Kidney epithelial cell (primary cell): Measurements from ENCODE around the gene ZNF74. TPM values are rescaled to one million over a fixed set of nuclear protein-coding genes. Genes with fewer than 3 reads are reported as not detected.
"Not testable (repeated sequence)": the region's sequence is repeated elsewhere in the genome, so short reads cannot be mapped to it uniquely, and the experiment has no call there.

Experiments used
- DNase-seq: peaks from one replicate; pipeline ENCODE4 v3.0.0-alpha.2; 2010; ENCODE audit warnings: low read depth
- H3K27me3 ChIP-seq: 2 replicates; pipeline ENCODE4 v1.6.0; 2011; ENCODE audit warnings: low read length; ENCODE audit not compliant: control insufficient read depth, insufficient read depth
- H3K36me3 ChIP-seq: 2 replicates; pipeline ENCODE4 v1.5.1; 2011; ENCODE audit warnings: low read length; ENCODE audit not compliant: control insufficient read depth, insufficient read depth
- H3K4me3 ChIP-seq: 2 replicates; pipeline ENCODE4 v1.5.1; 2011; ENCODE audit warnings: low read depth, mild to moderate bottlenecking, control low read depth, low read length
- total RNA-seq: library from RNA; depleted of rRNA; stranded (reverse); fragments of >200 nt; gene quantifications from 2 replicates; pipeline ENCODE4 v1.2.3, GENCODE V29; 2015
- TF ChIP-seq, protein P1 (sequence below): IDR thresholded peaks from 2 replicates; pipeline ENCODE4 v1.5.1; 2011; ENCODE audit warnings: mild to moderate bottlenecking, moderate library complexity, low read length, control low read depth, inconsistent platforms; ENCODE audit not compliant: insufficient read depth, poor library complexity, severe bottlenecking

Gene ZNF74
- total RNA-seq, 1 donor from 2014 or later: 23.5 TPM

DNA sequence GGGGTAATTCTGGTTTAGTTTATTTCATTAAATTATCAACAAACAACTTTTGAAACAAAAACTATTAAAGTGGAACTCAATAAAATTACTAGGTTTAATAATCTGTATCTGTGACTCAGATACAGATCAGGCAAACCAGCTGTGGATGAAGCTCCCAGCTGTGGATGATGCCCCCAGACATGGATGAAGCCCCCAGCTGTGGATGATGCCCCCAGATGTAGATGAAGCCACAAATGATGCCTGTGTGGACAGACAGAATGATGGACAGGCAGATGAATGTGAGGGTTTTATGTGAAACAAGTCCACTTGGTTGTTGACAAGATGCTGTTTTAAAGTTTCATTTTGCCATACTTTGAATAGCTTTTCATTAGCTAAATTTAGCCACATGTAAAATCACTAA is 5.8 kb upstream of the ZNF74 start:
- TF ChIP-seq, protein P1, sequence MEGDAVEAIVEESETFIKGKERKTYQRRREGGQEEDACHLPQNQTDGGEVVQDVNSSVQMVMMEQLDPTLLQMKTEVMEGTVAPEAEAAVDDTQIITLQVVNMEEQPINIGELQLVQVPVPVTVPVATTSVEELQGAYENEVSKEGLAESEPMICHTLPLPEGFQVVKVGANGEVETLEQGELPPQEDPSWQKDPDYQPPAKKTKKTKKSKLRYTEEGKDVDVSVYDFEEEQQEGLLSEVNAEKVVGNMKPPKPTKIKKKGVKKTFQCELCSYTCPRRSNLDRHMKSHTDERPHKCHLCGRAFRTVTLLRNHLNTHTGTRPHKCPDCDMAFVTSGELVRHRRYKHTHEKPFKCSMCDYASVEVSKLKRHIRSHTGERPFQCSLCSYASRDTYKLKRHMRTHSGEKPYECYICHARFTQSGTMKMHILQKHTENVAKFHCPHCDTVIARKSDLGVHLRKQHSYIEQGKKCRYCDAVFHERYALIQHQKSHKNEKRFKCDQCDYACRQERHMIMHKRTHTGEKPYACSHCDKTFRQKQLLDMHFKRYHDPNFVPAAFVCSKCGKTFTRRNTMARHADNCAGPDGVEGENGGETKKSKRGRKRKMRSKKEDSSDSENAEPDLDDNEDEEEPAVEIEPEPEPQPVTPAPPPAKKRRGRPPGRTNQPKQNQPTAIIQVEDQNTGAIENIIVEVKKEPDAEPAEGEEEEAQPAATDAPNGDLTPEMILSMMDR: no peak
- H3K27me3 ChIP-seq: no peaks in the 10 kb centered on the region
- no peak for DNase-seq
- no peak overlapping the region for H3K4me3 ChIP-seq
- H3K36me3 ChIP-seq: no peaks in the 10 kb centered on the region

DNA sequence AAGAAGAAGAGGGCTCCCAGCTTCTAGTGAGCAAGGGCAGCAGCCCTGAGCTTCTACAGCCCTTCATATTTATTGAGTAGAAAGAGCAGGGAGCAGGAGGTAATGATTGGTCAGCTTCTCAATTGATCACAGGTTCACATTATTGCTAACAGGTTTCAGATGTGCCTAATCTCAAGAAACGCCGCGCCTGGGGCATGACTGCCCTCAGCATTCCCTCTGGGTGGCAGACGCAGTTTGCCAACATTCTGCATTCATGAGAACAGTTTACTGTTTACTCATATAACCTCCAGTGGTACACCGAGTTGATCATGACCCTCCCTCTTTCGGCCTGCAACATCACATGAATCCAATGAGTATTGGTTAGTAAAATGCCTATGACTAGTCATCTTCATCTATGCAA is 4.7 kb upstream of the ZNF74 start:
- TF ChIP-seq, protein P1: no peak

DNA sequence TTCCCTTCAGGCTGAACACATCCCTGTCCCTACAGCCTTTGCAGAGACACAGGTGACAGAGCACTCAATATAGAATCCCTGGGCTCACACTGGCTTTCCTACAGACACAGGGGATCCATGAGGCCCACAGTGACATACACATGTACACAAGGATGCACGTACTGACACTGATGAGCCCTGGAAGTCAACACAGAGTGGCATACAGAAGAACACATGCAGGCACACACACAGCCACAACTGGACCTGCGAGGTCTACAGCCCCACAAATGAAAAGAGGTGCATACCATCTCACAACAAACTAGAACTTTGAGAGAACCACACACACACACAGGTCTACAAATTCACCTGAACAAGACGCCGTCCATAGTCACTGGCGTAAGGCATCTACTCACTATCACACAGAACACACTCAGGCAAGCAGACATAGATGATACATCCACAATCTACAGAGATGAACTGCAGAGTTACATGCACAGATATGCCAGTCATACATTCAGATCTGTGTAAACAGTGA is 3.5 kb upstream of the ZNF74 start:
- Histone ChIP-seq H3K36me3 (no peaks in the 10 kb centered on the region), H3K27me3 (no peaks in the 10 kb centered on the region), H3K4me3 (no peak overlapping the region)
- TF ChIP-seq, protein P1: no peak
- no peak for DNase-seq

More for the DNA sequence above, 4.7 kb upstream of the ZNF74 start:
- Histone ChIP-seq H3K4me3 (no peak overlapping the region), H3K27me3 (no peaks in the 10 kb centered on the region), H3K36me3 (no peaks in the 10 kb centered on the region)
- DNase-seq: no peak

DNA sequence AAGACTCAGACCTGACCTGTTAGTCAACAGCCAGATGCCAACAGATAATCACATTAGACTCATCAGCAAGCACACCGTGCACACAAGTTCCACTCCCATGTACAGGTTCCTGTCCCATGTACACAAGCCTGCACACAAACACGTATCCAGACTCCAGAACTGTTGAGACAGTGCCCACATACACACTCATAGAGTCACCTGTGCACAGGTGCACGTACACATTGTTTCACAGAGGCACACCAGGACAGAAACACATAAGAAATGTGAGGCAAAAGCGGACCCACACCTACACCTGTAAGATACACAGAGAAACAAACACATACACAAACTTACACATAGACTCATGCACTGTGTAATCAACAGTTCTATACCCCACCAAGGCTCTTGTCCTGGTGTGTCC is 2.7 kb upstream of the ZNF74 start:
- H3K4me3 ChIP-seq: no peak overlapping the region
- no peaks in the 10 kb centered on the region for H3K36me3 ChIP-seq
- TF ChIP-seq, protein P1: no peak
- H3K27me3 ChIP-seq: no peaks in the 10 kb centered on the region
- no peak for DNase-seq

DNA sequence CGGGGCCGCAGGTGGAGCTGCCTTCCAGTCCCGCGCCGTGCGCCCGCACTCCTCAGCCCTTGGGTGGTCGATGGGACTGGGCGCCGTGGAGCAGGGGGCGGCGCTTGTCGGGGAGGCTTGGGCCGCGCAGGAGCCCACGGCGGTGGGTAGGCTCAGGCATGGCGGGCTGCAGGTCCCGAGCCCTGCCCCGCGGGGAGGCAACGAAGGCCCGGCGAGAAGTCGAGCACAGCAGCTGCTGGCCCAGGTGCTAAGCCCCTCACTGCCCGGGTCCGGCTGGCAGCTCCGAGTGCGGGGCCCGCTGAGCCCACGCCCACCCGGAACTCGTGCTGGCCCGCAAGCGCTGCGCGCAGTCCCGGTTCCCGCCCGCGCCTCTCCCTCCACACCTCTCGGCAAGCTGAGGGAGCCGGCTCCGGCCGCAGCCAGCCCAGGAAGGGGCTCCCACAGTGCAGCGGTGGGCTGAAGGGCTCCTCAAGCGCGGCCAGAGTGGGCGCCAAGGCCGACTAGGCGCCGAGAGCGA is 1.5 kb upstream of the ZNF74 start:
- DNase-seq, H3K4me3 ChIP-seq, H3K27me3 ChIP-seq, H3K36me3 ChIP-seq: not testable (repeated sequence)

DNA sequence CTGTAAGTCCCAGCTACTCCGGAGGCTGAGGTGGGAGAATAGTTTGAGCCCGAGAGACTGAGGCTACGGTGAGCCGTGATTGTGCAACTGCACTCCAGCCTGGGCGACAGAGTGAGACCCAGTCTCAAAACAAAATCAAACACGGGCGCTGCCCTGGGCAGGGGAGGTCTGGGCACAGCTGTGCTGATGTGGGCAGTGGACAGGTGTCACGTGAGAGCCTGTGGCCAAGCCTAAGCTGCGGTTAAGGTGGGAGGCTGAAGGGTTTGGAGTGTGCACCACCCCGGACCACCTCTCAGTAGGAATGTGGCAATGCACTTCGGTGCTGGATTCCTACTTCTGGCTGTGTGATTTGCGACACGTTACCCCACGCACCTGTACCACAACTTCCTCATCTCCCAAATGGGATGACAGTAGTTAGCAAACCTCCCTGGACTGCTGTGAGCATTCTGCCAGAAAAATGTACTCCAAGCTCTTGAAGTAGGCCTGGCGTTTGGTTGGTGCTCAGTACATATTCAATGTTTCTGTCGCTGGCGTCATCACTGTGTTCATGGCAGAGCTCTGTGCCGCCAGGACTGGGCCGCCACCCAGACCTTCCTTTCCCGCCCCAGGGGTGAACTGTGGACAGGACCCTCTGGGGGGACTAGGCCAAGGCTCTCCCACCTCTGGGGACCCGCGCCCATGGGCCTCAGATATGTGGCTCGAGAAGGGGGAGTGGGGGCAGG is 807 bp upstream of the ZNF74 start:
- no peak for DNase-seq

More for the DNA sequence above, 807 bp upstream of the ZNF74 start:
- Histone ChIP-seq H3K27me3 (no peaks in the 10 kb centered on the region), H3K4me3 (peak overlapping the region; percentile 84), H3K36me3 (no peaks in the 10 kb centered on the region)
- TF ChIP-seq, protein P1: no peak
